ENCODE measurements around the gene ZRANB2. TPM values are rescaled to one million over a fixed set of nuclear protein-coding genes. Genes with fewer than 3 reads are reported as not detected.

The ZRANB2 gene
- total RNA-seq, 1 experiment from 2014 or later = 46.7 TPM

DNA sequence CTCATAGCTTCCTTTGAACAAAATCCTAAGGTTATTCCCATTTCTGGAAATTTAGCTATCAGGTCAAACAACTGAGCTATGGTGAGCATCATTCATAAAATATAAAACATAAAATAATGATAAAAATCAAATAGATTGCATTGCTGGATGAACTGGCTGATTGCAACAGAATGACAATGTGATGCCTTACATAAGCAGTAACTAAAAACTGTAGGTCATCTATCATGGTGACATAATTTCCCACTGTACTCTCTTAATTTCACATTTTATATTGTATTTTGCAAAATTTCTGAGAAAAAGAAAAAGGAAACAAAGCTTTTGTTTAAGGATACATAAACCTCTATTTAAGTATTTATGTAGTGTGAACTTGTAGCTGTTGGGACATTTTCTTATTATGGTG, 37.8 kb downstream of the ZRANB2 start:
- no peak for DNase-seq
- Histone ChIP-seq H3K36me3 (no peaks in the 10 kb centered on the region), H3K9me3 (no peaks in the 10 kb centered on the region), H3K4me3 (no peak overlapping the region), H3K27me3 (peaks cover 17% of the 10 kb centered on the region)

DNA sequence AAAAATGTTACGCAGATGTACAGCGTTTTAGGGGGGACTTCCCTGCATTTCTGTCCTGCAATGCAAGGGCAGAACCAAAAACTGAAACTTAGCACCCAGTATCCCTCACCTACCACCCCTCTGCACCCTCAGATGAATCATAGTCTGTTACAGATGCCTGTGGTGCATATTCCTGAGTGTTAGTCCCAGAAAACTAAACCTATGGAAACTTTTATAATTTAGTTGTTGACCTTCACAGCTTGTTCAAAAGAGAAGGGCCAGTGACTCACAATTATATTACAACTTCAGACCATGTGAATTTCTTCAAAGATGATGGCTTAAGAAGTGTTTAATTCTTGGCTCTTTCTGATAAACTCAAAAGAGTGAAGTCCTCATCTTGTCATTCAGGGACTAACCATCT, 39.0 kb downstream of the ZRANB2 start:
- H3K36me3 ChIP-seq = no peaks in the 10 kb centered on the region
- DNase-seq = no peak
- no peak overlapping the region for H3K4me3 ChIP-seq
- no peaks in the 10 kb centered on the region for H3K9me3 ChIP-seq
- peaks cover 6% of the 10 kb centered on the region for H3K27me3 ChIP-seq

DNA sequence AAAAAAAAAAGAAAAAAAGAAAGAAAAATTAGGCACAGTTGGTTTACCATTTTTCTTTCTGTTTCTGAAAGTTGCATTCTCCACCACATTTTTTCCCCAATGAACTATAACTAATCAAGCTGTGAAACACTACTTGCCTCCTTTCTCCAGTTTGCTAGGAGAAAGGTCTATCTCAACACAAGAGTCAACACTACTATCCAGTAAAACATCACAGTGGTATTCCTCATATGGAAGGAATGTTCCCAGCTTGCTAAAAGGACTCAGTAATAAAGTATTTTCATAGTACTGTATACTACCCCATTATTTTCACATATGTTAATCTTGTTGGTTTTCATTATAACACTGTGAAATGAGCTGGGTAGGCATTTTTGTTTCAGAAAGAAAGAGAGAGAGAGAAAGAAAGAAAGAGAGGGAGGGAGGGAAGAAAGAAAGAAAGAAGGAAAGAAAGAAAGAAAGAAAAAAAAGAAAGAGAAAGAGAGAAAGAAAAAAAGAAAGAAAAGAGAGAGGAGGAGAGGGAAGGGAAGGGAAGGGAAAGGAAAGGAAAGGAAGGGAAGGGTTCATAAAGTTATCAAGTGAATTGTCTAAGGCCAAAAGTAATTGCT, 41.1 kb downstream of the ZRANB2 start:
- no peaks in the 10 kb centered on the region for H3K9me3 ChIP-seq
- no peaks in the 10 kb centered on the region for H3K36me3 ChIP-seq
- DNase-seq = no peak
- no peaks in the 10 kb centered on the region; the same call in 1 of the 2 replicates for H3K27me3 ChIP-seq
- no peak overlapping the region for H3K4me3 ChIP-seq

DNA sequence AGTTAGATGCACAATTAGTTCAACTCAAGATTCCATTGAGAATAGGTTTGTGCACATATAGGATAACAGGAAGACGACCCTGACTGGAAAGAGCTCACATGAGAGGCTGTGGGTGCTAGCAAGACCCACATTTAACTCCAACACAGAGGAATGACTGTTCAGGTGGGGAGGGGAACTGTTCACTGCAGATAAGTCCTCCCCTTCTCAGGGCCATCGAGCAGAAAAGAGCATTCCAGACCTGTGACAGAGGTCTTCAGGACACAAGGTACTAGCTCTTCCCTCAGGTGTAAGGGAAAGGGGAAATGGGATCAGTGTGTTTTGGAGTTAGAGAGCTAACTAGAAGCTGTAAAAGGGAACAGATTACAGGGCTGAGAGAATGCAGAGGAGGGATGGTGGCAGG, 41.9 kb downstream of the ZRANB2 start:
- DNase-seq = no peak
- Histone ChIP-seq H3K27me3 (no peaks in the 10 kb centered on the region), H3K9me3 (no peaks in the 10 kb centered on the region), H3K4me3 (no peak overlapping the region), H3K36me3 (no peaks in the 10 kb centered on the region)

DNA sequence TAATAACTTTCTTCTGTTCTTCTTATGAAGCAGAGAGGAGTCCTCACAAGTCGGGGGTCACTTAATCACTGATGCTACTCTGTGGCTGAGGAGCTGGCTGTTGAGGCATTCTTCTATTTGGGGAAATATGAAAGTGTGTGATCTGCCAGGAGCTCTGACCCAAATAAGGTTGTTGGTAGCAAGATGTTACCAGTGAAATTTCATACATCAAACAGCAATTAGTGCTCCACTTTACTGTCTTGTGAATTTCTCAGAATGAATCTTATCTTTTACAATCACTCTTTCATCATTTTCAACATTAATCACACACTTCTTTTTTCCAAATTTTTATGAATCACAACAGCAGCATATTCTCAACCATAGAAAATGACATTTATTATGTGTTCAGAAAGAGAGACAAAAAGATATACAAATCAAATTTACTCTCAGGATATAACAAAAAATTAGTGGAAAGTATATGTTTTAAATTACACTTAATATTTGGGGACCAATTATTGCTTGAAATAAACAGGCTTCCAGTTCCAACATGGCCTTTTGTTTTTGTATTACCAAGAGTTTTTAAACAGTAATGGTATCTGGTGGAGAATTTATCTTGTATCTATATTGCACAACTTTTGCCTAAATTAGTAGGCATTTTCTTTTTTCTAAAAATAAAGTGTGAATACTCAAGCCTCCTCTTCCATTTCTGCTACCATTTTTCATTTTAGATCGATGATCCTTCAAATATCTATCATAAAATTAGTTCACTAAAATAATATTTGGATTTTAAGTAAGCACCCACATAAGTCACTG, 42.8 kb downstream of the ZRANB2 start:
- DNase-seq = no peak
- Histone ChIP-seq H3K27me3 (no peaks in the 10 kb centered on the region), H3K4me3 (no peak overlapping the region)

DNA sequence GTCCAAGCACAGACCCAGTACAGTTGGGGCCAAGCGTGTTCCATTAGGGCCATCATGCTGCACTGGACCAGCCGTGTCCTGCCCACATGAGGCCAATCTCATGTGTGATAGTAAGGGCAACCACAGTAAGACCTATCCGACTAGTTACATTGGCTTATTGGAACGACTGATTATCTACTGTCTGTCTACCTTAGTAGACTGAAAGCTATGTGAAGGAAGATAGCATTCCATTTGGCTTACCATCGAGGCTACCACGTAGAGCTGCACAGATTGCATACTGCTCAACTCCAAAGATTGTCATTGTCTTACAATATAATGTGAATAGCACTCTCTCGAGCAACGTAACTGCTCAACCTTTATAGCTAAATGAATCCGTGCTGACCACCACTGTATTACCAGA, 43.8 kb downstream of the ZRANB2 start:
- no peaks in the 10 kb centered on the region for H3K27me3 ChIP-seq
- H3K9me3 ChIP-seq = no peaks in the 10 kb centered on the region
- no peaks in the 10 kb centered on the region for H3K36me3 ChIP-seq
- no peak overlapping the region for H3K4me3 ChIP-seq
- no peak for DNase-seq

More for the DNA sequence above, 42.8 kb downstream of the ZRANB2 start:
- H3K36me3 ChIP-seq = no peaks in the 10 kb centered on the region
- no peaks in the 10 kb centered on the region for H3K9me3 ChIP-seq

DNA sequence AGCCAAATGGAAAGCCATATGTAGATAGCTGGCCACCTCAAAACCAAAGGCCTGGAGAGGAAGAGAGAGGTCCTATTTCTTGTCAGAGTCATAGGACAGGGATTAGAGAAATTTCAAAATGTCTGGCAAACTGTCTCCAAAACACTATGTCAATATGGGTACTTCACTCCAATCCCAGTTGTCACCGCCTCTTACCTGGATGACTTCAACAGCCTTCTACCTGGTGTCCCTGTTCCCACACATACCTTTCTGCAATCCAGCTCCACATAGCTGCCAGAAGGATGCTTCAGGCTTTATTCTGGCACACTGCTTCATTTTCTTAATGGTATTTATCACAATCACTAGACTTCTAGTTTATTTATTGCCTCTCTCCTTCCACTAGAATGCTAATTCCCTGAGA, 47.7 kb downstream of the ZRANB2 start:
- Histone ChIP-seq H3K27me3 (no peaks in the 10 kb centered on the region), H3K9me3 (no peaks in the 10 kb centered on the region), H3K36me3 (no peaks in the 10 kb centered on the region), H3K4me3 (no peak overlapping the region)
- DNase-seq = no peak

DNA sequence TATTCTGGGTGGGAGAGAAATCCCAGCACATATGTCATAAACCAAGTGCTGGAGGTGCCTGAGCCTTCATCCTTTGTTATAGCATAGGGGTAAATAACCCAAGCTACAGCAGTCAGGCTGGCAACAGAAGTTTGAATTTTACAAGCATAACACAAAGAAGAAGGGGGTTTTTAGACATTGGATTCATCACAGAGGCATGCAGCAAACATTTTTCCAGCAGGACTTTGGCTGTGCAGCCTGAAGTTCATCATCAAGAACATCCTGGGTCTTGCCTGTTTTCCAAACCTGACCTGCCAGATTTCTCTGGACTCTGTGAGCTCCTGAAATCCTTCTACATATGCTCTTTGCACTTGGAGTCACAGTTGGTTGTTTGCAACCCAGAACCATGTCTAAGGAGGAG, 49.4 kb downstream of the ZRANB2 start:
- no peaks in the 10 kb centered on the region for H3K36me3 ChIP-seq
- H3K4me3 ChIP-seq = no peak overlapping the region
- DNase-seq = peak; percentile 49

DNA sequence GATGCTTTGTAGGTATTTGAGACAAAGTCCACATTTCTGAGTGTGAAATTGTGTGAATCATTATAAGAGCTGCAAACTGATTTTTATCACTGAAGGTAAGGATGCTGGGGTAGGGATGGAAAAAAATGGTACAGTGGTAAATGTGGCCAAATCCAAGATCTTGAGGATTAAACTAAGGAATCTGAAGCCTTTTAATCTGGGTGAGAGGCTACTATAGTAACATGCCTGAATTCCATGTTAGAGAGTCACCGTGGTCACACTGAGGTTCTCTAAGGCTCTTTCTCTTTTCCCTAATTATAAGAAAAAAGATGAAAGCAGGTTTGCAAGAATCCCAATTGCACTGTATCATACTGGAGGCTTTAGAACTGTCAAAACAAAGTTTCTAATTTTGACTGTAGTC, 50.8 kb downstream of the ZRANB2 start:
- no peak overlapping the region for H3K4me3 ChIP-seq
- no peak for DNase-seq
- no peaks in the 10 kb centered on the region for H3K36me3 ChIP-seq
- no peaks in the 10 kb centered on the region for H3K27me3 ChIP-seq
- H3K9me3 ChIP-seq = no peaks in the 10 kb centered on the region

More for the DNA sequence above, 49.4 kb downstream of the ZRANB2 start:
- no peaks in the 10 kb centered on the region for H3K27me3 ChIP-seq
- no peaks in the 10 kb centered on the region for H3K9me3 ChIP-seq

DNA sequence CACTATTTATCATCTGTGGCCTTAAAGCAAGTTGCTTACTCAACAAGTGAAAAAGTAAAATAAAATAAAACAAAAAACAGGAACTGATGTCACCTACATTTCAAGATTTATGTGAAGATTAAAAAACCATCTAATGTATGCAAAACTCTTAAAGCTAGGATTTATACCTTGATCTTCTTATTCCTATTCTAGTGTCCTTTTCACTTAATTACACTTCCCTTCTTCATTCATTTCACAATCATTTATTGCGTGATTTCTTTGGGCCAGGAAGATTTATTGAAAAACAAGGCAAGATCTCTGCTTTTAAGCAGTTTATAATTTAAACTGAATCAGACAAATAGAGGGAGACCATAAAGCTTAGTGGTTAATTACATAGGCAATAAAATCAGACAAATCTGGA, 51.9 kb downstream of the ZRANB2 start:
- no peaks in the 10 kb centered on the region for H3K27me3 ChIP-seq
- no peaks in the 10 kb centered on the region for H3K9me3 ChIP-seq
- DNase-seq = no peak
- H3K36me3 ChIP-seq = no peaks in the 10 kb centered on the region
- H3K4me3 ChIP-seq = no peak overlapping the region

DNA sequence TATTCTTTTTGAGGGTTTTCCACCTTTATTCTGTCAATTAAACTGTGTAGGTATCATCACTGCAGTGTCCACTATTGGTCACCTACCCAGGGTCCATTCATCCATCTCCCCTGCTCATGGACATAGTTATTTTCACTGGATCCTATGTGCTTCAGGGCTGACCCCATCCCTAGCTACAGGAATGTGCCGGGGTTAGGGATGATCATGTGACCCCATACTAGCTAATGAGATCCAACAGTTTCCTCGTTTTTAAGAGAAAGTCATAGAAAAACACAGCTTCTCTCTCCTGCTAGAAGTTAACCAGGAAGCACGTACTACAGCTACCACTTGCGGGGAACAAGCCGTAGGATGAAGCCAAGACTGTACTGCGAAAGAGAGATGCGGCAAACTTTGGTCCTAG, 52.8 kb downstream of the ZRANB2 start:
- no peak overlapping the region for H3K4me3 ChIP-seq
- H3K27me3 ChIP-seq = no peaks in the 10 kb centered on the region
- H3K9me3 ChIP-seq = no peaks in the 10 kb centered on the region
- no peak for DNase-seq
- no peaks in the 10 kb centered on the region for H3K36me3 ChIP-seq

DNA sequence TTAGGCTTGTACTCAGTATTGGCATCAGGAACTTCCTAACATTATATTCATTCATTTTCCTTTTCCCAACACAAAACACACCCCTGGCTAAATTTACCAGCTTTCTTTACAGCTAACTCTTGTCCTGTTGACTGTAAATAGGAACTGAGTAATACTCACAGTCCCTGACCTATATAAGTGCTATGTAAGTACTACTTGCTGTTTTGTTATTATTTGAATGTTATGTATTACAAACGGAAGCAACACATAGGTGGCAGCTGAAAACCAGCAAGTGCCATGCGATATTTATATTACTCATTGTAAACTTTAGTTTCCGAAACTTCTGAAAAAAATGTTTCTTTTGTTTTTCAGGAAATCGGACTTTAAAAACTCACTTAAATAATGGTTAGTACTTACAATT, 54.7 kb downstream of the ZRANB2 start:
- no peak for DNase-seq
- Histone ChIP-seq H3K9me3 (no peaks in the 10 kb centered on the region), H3K4me3 (no peak overlapping the region), H3K27me3 (no peaks in the 10 kb centered on the region), H3K36me3 (no peaks in the 10 kb centered on the region)

DNA sequence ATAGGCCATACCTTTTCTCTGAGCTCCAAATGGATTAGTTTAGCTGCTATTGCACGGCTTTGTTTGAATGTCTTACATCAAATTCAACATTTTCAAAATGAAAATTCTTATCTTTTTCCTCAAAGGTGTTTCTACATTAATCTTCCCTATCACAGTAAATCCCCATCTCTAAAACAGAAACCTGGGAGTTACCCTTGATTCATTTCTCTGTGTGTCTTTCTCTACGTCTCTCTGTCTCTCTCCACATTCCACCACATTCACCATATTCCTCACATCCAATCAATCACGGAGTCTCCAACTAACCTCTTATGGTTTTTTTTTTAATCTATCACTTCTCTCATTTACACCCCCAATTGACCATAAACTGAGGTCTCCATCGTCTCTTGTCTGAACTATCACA, 57.3 kb downstream of the ZRANB2 start:
- H3K4me3 ChIP-seq = no peak overlapping the region
- no peak for DNase-seq
- H3K9me3 ChIP-seq = no peaks in the 10 kb centered on the region
- H3K36me3 ChIP-seq = no peaks in the 10 kb centered on the region
- no peaks in the 10 kb centered on the region for H3K27me3 ChIP-seq

DNA sequence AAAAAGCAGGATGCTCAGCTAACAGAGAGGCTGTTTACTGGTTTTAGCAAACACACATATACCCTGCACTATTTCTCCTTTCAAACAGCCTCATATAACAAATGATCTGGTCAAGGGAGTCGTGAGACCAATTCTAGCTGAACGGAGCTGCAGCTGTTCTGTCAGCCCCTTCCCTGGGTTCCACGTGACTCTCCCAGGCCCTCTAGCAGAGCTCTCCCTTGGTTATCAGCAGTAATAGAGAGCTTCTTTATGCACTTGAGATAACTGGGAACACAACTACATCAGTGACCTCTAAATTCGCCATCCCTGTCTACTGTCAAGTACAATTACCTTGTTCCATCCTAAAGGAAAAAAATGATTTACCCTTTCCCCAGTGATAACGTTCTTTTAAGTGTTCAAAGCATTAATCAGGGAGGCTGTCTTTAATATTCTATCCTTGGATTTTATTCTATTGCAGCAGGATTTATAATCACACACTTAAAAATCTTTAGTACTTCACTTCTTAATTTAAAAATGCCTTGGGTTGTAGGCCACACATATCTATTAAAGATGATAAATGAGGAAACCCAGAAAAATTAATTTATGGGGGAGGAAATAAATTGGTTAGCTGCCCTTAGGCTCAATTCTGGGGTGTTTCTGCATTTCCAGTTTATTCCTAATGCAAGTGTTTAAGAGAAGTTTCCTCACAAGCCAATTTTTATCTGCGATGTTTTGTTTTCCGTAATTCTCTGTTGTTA, 61.4 kb downstream of the ZRANB2 start:
- H3K9me3 ChIP-seq = no peaks in the 10 kb centered on the region
- DNase-seq = no peak
- H3K4me3 ChIP-seq = no peak overlapping the region
- no peaks in the 10 kb centered on the region for H3K27me3 ChIP-seq
- no peaks in the 10 kb centered on the region for H3K36me3 ChIP-seq

DNA sequence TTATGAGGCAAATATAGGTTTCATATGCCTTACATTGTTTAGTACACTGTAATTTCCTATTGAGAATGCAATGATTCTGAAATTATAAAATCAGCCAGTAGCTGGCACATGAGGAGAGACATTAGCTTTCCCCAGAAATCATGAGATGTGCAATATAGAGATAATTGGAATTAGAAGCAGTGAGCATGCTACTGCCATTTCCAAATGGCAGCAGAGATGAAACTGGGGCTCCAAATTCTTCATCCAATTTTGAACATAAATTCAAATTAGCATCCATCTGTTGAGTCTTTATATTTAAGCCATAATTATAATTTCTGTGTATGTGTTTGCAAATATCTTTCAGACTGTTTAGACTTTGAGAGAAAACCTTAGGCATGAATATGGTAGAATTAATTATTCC, 62.0 kb downstream of the ZRANB2 start:
- no peaks in the 10 kb centered on the region for H3K9me3 ChIP-seq
- no peaks in the 10 kb centered on the region for H3K27me3 ChIP-seq
- DNase-seq = no peak
- no peaks in the 10 kb centered on the region for H3K36me3 ChIP-seq
- no peak overlapping the region for H3K4me3 ChIP-seq

DNA sequence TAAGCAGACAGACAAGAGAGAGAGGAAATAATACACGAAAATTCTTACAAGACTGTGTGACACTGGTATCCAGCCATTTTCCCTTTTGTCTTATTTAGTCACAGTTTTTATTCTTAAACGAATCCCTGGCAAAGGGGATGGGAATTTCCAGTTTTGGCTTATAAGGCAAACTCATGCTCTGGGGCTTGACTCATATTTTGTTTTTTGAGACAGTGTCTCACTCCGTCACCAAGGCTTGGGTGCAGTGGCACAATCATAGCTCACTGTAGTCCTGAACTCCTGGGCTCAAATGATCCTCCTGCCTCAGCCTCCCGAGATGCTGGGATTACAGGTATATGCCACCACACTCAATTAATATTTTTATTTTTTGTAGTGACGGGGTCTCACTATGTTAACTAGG, 65.1 kb downstream of the ZRANB2 start:
- Histone ChIP-seq H3K27me3 (no peaks in the 10 kb centered on the region), H3K36me3 (no peaks in the 10 kb centered on the region), H3K9me3 (no peaks in the 10 kb centered on the region), H3K4me3 (no peak overlapping the region)
- no peak for DNase-seq

DNA sequence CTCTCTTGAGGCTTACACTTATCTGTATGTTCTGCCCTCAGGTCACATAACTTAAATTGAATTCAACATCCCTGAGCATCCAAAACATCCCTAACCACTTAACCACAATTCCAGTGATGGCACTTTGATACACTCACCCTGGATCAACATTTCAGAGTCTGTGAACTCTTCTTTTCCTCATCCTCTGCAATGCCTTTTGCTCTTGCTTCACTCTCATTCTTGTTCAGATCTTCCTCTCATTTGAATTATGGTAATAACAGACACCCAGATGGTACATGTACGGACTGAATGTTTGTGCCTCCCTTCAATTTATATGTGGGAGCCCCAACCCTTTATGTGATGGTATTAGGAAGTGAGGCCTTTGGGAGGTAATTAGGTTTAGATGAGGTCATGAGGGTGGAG, 66.7 kb downstream of the ZRANB2 start:
- H3K36me3 ChIP-seq = no peaks in the 10 kb centered on the region
- DNase-seq = no peak
- no peaks in the 10 kb centered on the region for H3K27me3 ChIP-seq
- no peaks in the 10 kb centered on the region for H3K9me3 ChIP-seq
- no peak overlapping the region for H3K4me3 ChIP-seq

Data from MG63 (cell line).